Fibroblast of lung (primary cell): ENCODE measurements around the gene PLPP1.

Experiments used
- EZH2 ChIP-seq: IDR thresholded peaks from 2 replicates; pipeline ENCODE4 v1.5.1; 2012; ENCODE audit warnings: low read length, control low read depth, mild to moderate bottlenecking; ENCODE audit errors: missing control alignments
- TF ChIP-seq, protein P1 (sequence below), 2 donors: IDR thresholded peaks in 1 of 2; conservative IDR thresholded peaks in 1 of 2; 1 replicate in 1 of 2; 2 replicates in 1 of 2; pipeline ENCODE4 v1.5.1; 2011 to 2012; ENCODE audit warnings: low read length in 2 of 2, control low read depth in 1 of 2, inconsistent platforms in 1 of 2, low read depth in 1 of 2, mild to moderate bottlenecking in 1 of 2

GRCh38 chr5:55463613-55464012 is 71.2 kb downstream of the PLPP1 start:
- no peak for TF ChIP-seq EZH2
- TF ChIP-seq, protein P1, sequence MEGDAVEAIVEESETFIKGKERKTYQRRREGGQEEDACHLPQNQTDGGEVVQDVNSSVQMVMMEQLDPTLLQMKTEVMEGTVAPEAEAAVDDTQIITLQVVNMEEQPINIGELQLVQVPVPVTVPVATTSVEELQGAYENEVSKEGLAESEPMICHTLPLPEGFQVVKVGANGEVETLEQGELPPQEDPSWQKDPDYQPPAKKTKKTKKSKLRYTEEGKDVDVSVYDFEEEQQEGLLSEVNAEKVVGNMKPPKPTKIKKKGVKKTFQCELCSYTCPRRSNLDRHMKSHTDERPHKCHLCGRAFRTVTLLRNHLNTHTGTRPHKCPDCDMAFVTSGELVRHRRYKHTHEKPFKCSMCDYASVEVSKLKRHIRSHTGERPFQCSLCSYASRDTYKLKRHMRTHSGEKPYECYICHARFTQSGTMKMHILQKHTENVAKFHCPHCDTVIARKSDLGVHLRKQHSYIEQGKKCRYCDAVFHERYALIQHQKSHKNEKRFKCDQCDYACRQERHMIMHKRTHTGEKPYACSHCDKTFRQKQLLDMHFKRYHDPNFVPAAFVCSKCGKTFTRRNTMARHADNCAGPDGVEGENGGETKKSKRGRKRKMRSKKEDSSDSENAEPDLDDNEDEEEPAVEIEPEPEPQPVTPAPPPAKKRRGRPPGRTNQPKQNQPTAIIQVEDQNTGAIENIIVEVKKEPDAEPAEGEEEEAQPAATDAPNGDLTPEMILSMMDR (conservative IDR thresholded peaks at IDR 0.05 in 1 of 2, IDR thresholded peaks at IDR 0.05 in 1 of 2; ENCODE audit: low read depth in 1 of 2, low read length in 2 of 2): no peak
